GM19455 (cell line): ENCODE data around the gene ZNF496.
A peak's percentile ranks its signal among the peaks of the same experiment; 100 is the strongest.

Experiments
- ATAC-seq: cut with Tn5 transposase; IDR thresholded peaks from one replicate; pipeline ENCODE4 v1.9.1; 2021; ENCODE audit not compliant: unreplicated experiment

The ZNF496 gene

GRCh38 chr1:247330548-247331171 is 1.0 kb downstream of the ZNF496 start:
- peak; percentile 37 for ATAC-seq

DNA sequence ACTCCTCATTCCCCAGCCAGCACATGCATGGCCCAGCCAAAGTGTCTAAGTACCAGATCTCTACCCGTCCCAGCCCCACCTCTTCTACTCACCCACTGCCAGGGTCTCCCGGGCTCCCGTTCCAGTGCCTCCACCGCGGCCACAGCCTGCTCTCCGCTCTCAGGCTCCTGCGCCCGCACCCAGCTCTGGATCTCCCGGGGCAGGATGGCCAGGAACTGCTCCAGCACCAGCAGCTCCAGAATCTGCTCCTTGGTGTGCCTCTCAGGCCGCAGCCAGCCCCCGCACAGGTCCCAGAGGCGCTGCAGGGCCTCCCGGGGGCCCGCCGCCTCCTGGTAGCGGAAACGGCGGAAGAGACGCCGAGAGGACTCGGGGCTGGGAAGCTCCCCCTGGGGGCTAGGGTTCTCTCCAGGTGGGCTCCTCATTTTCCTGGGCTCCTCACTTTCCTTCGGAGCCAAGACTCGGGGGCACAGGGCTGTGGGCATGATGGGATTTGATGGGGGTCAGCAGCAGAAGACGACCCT is 2.5 kb downstream of the ZNF496 start:
- ATAC-seq: no peak

GRCh38 chr1:247328311-247328710 is 3.4 kb downstream of the ZNF496 start:
- no peak for ATAC-seq

- no peak for ATAC-seq
These were observed 5.1 kb downstream of the ZNF496 start for GRCh38 chr1:247326411-247327130.

DNA sequence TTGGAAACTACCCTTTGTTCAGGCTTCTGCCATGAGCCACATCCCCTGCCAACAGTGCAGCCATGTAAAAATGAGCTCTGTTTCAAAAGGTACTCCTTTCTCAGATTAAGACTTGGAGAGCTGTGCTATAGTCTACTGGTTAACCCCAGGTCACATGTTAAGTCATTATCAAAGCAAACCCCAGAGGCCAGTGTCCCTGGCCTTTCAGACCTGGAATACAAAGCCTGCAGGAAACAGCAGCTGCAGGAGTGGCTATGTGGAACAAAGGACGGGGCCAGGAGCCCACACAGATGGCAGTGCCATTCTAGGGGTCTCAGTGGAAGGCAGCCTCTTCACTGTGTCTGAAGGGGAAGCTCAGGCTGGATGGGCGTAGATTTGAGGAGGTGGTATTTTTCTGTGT is 6.7 kb downstream of the ZNF496 start:
- ATAC-seq: no peak

DNA sequence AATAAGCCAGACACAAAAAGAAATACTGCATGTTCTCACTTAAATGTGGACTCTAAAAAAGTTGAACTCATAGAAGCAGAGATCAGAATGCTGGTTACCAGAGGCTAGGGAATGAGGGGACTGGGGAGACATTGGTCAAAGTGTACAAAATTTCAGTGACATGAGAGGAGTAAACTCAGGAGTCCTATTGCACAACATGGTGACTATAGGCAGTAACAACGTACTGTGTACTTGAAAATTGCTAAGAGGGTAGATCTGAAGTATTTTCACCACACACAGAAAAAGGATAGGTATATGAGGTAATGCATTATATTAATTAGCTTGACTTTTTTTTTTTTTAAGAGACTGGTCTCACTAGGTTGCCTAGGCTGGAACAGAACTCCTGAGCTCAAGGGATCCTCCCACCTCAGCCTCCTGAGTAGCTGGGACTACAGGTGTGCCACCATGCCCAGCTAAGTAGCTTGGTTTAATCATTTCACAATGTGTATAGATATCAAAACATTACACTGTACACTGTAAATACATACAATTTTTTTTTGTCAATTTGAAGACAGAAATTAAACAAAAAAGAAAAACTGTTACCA is 7.4 kb downstream of the ZNF496 start:
- ATAC-seq: no peak

DNA sequence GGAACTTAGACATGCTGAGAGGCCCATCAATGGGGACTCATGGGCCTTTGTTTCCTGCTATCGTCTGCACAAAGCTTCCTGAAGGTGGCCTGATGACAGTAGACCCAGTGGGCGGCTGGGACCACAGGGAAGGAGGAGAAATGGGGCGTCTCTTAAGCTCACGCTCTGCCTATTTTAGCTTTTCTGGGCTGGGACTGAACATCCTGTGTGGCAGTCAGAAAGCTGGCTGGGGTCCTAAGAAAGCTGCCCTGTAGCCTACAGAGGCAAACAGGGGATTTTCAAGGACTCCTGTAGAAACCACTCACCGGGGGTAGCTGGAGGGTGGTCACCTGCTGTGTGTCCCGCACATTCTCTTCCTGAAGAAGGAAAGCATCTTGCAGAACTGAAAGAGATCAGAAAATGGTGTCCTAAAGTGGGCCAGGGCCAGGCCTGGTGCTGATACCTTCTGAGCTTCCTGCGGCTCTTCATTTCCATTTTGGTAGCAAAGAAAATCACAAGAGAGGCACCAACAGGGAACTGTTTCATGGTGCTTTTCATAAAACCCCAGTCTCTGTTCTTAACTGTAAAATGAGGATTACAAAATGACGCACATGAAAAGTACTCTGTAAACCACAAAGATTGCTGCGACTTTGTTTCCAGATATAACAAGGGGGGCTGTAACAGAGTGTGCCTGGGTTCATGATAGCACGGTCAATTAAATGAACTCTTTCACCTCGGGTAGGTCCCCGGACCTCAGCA is 8.6 kb downstream of the ZNF496 start:
- no peak for ATAC-seq

DNA sequence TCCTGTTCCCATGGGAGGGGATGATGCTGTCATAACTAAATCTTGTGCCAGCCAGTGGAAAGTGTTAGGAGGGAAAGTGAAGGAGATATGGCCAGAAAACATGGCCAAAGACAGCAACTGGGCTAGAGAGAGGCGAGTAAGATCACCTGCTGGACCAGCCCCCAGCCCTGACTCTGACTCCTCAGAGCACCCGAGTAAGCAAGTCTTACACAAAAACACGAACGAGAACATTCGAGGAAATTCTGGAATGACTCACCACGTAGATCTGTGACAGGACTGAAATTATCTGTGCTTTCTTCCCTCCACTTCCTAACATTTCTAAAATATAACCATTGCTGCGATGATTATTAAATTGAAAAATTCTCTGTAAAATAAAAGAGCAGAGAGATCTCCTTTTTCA is 9.2 kb downstream of the ZNF496 start:
- ATAC-seq: peak; percentile 36

DNA sequence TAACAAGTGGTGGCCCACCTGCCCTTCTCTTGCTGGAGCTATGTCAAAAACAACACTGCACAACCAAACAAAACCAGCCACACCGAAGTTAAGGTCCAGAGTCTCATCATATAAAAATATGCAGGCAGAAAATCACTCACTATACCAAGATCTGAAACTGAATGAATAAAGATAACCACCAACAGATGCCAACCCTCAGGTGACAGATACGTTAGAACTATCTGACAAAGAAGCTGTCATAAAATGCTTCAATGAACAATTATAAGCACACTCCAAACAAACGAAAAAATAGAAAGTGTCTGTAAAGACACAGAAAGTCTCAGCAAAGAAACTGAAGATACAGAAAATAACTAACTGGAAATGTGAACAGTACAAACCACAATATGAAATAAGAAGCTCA is 14.0 kb downstream of the ZNF496 start:
- no peak for ATAC-seq

GRCh38 chr1:247316590-247317197 is 15.0 kb downstream of the ZNF496 start:
- ATAC-seq: no peak

- no peak for ATAC-seq
These were observed 27.6 kb downstream of the ZNF496 start for GRCh38 chr1:247304031-247304430.

GRCh38 chr1:247303216-247303615 is 28.5 kb downstream of the ZNF496 start:
- ATAC-seq: no peak

- no peak for ATAC-seq
These were observed 30.5 kb downstream of the ZNF496 start for GRCh38 chr1:247301176-247301540.

GRCh38 chr1:247300491-247301175 is 31.0 kb downstream of the ZNF496 start:
- ATAC-seq: no peak

- ATAC-seq: no peak
These were observed 31.8 kb downstream of the ZNF496 start for GRCh38 chr1:247299723-247300381.

- no peak for ATAC-seq
These were observed 33.0 kb downstream of the ZNF496 start for GRCh38 chr1:247298701-247299100.

- no peak for ATAC-seq
These were observed 33.6 kb downstream of the ZNF496 start for GRCh38 chr1:247298124-247298481.

DNA sequence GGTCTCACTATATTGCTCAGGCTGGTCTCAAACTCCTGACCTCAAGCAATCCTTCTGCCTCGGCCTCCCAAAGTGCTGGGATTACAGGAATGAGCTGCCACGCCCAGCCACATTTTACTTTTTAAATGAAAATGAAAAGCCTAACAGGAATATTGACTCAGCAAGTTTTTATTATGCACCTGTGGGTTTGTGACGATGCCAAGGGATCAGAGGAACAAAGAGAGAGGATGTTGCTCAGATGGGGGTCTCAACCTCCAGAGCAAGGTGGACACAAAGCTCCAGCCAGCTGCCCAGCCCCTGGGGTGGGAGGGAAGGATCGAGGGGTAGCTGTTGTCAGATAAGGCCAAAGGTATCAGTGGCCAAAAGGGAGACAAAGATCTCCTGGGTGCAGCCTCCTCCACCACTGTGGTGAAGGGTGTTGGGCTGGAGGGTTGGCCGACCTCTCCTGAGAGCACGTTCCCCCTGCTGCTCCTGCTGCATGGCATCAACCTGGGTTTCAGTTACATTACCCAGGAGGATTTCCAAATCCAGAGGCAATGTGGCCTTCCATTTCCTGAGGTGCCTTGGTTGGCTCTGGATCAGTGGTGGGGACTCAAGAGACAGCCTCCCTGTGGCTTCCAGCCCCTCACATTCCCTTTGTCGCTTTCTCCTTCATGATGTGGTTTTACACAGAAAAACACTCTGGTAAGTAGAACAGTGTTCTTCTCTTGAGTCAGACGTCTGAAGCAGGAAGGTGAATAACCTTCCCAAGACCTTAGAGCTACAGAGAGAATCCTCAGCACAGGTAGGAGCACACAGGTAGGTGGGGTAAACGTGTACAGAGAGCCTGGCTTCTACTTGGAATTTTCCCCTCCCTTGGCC is 34.2 kb downstream of the ZNF496 start:
- no peak for ATAC-seq

DNA sequence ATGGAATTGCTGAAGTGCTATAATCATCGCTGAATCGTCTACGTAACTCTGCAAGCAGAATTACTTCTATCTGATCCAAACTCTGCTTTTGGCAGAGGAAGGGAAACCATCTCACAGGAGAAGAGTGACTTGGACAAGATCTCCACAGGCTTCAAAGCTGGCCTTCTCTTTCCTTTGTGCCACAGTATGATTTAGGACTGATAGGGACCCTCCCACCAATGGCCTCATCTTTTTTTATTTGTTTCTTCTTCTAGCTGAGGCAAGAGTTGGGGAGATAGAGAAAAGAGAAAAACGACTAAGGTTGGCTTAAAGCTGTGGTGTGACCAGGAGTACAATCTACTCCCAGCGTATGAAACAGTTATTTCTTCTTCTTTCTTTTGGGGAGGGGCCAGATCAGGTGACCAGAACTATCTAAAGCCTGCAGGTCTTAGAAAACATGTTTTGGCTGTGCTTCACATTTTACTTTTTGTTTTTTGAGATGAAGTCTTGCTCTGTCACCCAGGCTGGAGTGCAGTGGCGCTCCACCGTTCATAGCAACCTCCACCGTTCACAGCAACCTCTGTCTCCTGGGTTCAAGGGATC is 35.0 kb downstream of the ZNF496 start:
- no peak for ATAC-seq
